Measurements from ENCODE around the gene RPS3A.
"Not testable (repeated sequence)": the region's sequence is repeated elsewhere in the genome, so short reads cannot be mapped to it uniquely, and the experiment has no call there.

The RPS3A gene

GRCh38 chr4:151099229-151099975 is at the start of gene RPS3A:
Gene RPS3A, plus strand, starts transcription at chr4:151099628. Its CDS starts 25 bp downstream, at chr4:151099653.
- Mint-ChIP-seq H3K4me3 (peak within 1 kb of the TSS; percentile 85), H3K27ac (peak within 1 kb of the TSS; percentile 95), H3K36me3 (peaks cover 42% of the 10 kb centered on the region), H3K9me3 (no peaks in the 10 kb centered on the region), H3K27me3 (no peaks in the 10 kb centered on the region), H3K4me1 (peaks cover 54% of the 10 kb centered on the region)
- DNase-seq, result peak; percentile 96
- CTCF ChIA-PET, result interaction anchor here (0.6 to 2.3 kb wide), 7 partner anchors 10 to 117 kb away, joined by 3 to 9 read pairs (median 3); no protein-coding TSS in a partner anchor

GRCh38 chr4:151052785-151053184 is 46.6 kb upstream of the RPS3A start:
- CTCF ChIA-PET, result no interaction called here
- H3K36me3 Mint-ChIP-seq, result no peaks in the 10 kb centered on the region
- no peaks in the 10 kb centered on the region for H3K27me3 Mint-ChIP-seq

DNA sequence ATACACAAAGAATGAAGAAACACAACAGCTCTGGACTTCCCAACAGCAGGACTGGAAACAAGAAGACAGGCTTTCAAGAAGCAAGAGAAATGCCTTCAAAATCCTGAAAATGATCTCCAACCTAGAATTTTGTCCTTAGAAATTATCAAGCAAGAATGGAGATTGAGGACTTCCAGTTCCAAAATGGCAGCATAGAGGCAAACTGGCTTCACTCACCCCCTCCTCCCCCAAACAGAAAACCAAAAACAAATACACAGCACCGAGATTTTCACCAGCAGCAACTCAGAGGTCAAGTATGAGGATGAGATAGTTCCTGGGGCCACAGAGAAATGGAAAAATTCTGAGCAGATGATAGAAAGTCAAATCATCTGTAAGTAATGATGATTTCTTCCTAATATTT is 43.9 kb upstream of the RPS3A start:
- no peak overlapping the region for H3K27ac Mint-ChIP-seq
- H3K4me3 Mint-ChIP-seq, result no peak overlapping the region
- H3K4me1 Mint-ChIP-seq, result no peaks in the 10 kb centered on the region
- no peaks in the 10 kb centered on the region for H3K9me3 Mint-ChIP-seq
- CTCF ChIA-PET, result no interaction called here
- no peak for DNase-seq
- no peaks in the 10 kb centered on the region for H3K27me3 Mint-ChIP-seq
- H3K36me3 Mint-ChIP-seq, result no peaks in the 10 kb centered on the region

More at GRCh38 chr4:151052785-151053184, 46.6 kb upstream of the RPS3A start:
- H3K4me1 Mint-ChIP-seq, result no peaks in the 10 kb centered on the region
- no peak for DNase-seq
- H3K27ac Mint-ChIP-seq, result no peak overlapping the region
- no peaks in the 10 kb centered on the region for H3K9me3 Mint-ChIP-seq
- no peak overlapping the region for H3K4me3 Mint-ChIP-seq

- H3K36me3 Mint-ChIP-seq, H3K4me1 Mint-ChIP-seq, CTCF ChIA-PET, H3K27me3 Mint-ChIP-seq, H3K27ac Mint-ChIP-seq, DNase-seq, H3K9me3 Mint-ChIP-seq, H3K4me3 Mint-ChIP-seq: not testable (repeated sequence)
Observed at GRCh38 chr4:151063143-151063542, 36.3 kb upstream of the RPS3A start.

DNA sequence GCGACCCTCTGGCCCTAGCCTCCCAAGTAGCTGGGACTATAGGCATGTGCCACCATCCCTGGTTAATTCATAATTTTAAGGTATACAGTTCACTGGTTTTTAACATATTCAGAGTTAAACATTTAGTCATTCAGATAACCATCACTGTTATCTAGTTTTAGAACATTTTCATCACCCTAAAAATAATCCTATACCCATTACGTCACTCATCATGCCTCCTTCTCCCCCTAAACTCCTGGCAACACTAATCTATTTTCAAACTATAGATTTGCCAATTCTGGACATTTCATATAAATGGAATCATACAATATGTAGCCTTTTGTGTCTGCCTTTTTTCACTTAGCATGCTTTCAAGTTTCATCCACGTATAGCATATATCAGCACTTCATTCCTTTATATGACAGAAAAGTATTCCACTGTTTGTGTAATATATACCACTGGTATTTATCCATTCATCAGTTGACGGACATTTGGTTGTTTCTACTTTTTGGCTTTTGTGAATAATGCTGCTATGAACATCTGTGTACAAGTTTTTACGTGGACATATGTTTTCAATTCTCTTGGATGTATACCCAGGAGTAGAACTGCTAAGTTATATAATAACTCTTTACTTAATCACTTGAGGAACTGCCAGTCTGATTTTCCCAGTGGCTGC is 32.0 kb upstream of the RPS3A start:
- H3K36me3 Mint-ChIP-seq, result no peaks in the 10 kb centered on the region
- H3K27ac Mint-ChIP-seq, result no peak overlapping the region
- no peaks in the 10 kb centered on the region for H3K4me1 Mint-ChIP-seq
- H3K27me3 Mint-ChIP-seq, result no peaks in the 10 kb centered on the region
- CTCF ChIA-PET, result no interaction called here
- no peaks in the 10 kb centered on the region for H3K9me3 Mint-ChIP-seq
- DNase-seq, result no peak
- no peak overlapping the region for H3K4me3 Mint-ChIP-seq

GRCh38 chr4:151074416-151074916 is 25.0 kb upstream of the RPS3A start:
- Mint-ChIP-seq H3K4me1 (no peaks in the 10 kb centered on the region), H3K27ac (no peak overlapping the region), H3K36me3 (no peaks in the 10 kb centered on the region), H3K27me3 (no peaks in the 10 kb centered on the region), H3K9me3 (no peaks in the 10 kb centered on the region), H3K4me3 (no peak overlapping the region)
- no peak for DNase-seq
- CTCF ChIA-PET, result interaction anchor here (0.5 kb wide), 1 partner anchor 64 kb away, joined by 3 read pairs; no protein-coding TSS in a partner anchor

GRCh38 chr4:151077978-151078377 is 21.4 kb upstream of the RPS3A start:
- H3K27ac Mint-ChIP-seq, result not testable (repeated sequence)

DNA sequence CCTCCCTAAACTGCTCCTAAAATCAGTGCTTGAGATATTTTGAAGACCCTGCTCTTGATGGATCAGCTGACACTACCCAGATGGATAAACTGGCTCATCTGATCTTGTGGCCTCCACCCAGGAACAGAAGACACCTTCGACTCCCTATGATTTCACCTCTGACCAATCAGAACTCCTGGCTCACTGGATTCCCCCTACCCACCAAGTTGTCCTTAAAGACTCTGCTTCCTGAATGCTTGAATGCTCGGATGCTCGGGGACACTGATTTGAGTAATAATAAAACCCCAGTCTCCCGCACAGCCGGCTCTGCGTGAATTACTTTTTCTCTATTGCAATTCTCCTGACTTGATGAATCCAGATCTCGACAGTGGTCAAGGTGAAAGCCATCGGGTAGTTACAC is 12.0 kb upstream of the RPS3A start:
- CTCF ChIA-PET, result no interaction called here
- Mint-ChIP-seq H3K27ac (no peak overlapping the region), H3K36me3 (no peaks in the 10 kb centered on the region), H3K9me3 (no peaks in the 10 kb centered on the region), H3K4me1 (no peaks in the 10 kb centered on the region), H3K27me3 (no peaks in the 10 kb centered on the region), H3K4me3 (no peak overlapping the region)
- DNase-seq, result no peak

More at GRCh38 chr4:151077978-151078377, 21.4 kb upstream of the RPS3A start:
- CTCF ChIA-PET, DNase-seq, H3K4me1 Mint-ChIP-seq, H3K4me3 Mint-ChIP-seq, H3K27me3 Mint-ChIP-seq, H3K9me3 Mint-ChIP-seq, H3K36me3 Mint-ChIP-seq: not testable (repeated sequence)

DNA sequence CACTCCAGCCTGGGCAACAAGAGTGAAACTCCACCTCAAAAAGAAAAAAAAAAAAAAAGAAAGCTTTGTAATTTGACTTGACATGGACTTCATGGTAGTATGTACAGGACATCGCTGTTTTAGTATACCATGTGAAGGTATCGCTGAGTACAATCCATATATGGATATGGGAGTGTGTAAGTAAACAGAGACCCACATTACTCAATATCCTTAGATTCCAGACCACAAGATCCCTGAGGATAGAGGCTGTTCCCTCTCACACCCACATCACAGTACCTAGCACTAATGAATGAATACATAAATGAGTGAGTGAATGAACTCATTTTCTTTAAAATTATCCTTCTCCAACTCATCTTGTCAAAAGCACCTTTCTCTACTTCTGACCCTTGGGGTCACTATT is 8.4 kb upstream of the RPS3A start:
- peaks cover 7% of the 10 kb centered on the region for H3K4me1 Mint-ChIP-seq
- H3K36me3 Mint-ChIP-seq, result no peaks in the 10 kb centered on the region
- no peak for DNase-seq
- H3K27me3 Mint-ChIP-seq, result peaks cover 6% of the 10 kb centered on the region
- CTCF ChIA-PET, result no interaction called here
- no peak overlapping the region for H3K4me3 Mint-ChIP-seq
- no peak overlapping the region for H3K27ac Mint-ChIP-seq
- H3K9me3 Mint-ChIP-seq, result no peaks in the 10 kb centered on the region

GRCh38 chr4:151092488-151092887 is 6.9 kb upstream of the RPS3A start:
- no peak for DNase-seq
- CTCF ChIA-PET, result no interaction called here
- Mint-ChIP-seq H3K27me3 (peaks cover 6% of the 10 kb centered on the region), H3K4me3 (no peak overlapping the region), H3K36me3 (no peaks in the 10 kb centered on the region), H3K4me1 (peaks cover 7% of the 10 kb centered on the region), H3K9me3 (no peaks in the 10 kb centered on the region), H3K27ac (no peak overlapping the region)

GRCh38 chr4:151093203-151093602 is 6.2 kb upstream of the RPS3A start:
- H3K27me3 Mint-ChIP-seq, result peaks cover 6% of the 10 kb centered on the region

DNA sequence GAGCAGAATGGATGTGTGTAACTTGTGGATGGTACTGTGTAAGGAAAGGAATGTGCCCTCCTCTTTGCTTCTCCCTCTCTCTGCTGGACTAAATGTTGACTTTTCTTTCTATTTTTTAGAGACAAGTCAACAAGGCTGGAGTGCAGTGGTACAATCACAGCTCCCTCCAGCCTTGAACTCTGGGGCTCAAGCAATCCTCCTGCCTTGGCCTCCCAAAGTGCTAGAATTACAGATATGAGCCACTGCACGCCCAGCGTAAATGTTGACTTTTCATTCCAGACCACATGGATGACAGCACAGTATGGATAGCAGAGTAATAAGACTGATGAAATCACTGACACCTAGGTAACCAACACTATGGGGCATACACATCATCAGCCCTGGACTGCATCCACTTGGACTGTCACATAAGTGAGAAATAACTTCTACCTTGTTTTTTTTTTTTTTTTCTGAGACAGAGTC is 5.1 kb upstream of the RPS3A start:
- no peak overlapping the region for H3K4me3 Mint-ChIP-seq
- CTCF ChIA-PET, result no interaction called here

More at GRCh38 chr4:151093203-151093602, 6.2 kb upstream of the RPS3A start:
- H3K9me3 Mint-ChIP-seq, result no peaks in the 10 kb centered on the region
- H3K36me3 Mint-ChIP-seq, result no peaks in the 10 kb centered on the region
- CTCF ChIA-PET, result no interaction called here
- no peak overlapping the region for H3K4me3 Mint-ChIP-seq
- DNase-seq, result no peak
- peaks cover 10% of the 10 kb centered on the region for H3K4me1 Mint-ChIP-seq
- H3K27ac Mint-ChIP-seq, result no peak overlapping the region

DNA sequence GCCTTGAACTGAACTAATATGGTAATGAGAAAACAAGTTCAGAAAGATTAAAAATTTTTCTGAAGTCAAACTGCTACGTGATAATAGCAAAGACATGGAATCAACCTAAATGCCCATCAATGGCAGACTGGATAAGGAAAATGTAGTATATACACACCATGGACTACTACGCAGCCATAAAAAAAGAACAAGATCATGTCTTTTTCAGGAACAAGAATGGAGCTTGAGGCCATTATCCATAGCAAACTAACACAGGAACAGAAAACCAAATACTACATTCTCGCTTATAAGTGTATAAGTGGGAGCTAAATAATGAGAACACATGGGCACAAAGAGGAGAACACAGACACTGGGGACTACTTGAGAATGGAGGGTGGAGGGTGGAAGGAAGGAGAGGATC is 4.3 kb upstream of the RPS3A start:
- Mint-ChIP-seq H3K4me3 (no peak overlapping the region), H3K4me1 (peaks cover 22% of the 10 kb centered on the region), H3K27me3 (peaks cover 6% of the 10 kb centered on the region), H3K36me3 (peaks cover 7% of the 10 kb centered on the region), H3K9me3 (no peaks in the 10 kb centered on the region), H3K27ac (no peak overlapping the region)
- CTCF ChIA-PET, result no interaction called here
- no peak for DNase-seq

More for the DNA sequence above, 5.1 kb upstream of the RPS3A start:
- Mint-ChIP-seq H3K9me3 (no peaks in the 10 kb centered on the region), H3K4me1 (peaks cover 20% of the 10 kb centered on the region), H3K27ac (no peak overlapping the region), H3K36me3 (no peaks in the 10 kb centered on the region), H3K27me3 (peaks cover 6% of the 10 kb centered on the region)
- no peak for DNase-seq

DNA sequence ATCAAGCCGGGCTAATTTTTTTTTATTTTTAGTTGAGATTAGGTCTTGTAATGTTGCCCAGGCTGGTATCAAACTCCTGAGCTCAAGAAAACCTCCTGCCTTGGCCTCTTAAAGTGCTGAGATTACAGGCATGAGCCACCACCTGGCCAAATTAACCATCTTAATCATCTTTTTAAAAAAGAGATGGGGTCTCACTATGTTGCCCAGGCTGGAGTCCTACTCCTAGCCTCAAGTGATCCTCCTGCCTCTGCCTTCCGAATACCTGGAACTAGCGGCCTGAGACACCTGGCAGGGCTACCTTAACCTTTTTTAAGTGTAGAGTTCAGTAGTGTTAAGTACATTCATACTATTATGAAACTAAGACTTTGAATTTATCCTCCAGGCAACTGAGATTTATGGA is 1.7 kb upstream of the RPS3A start:
- Mint-ChIP-seq H3K4me1 (peaks cover 46% of the 10 kb centered on the region), H3K4me3 (no peak overlapping the region), H3K27me3 (peaks cover 6% of the 10 kb centered on the region), H3K9me3 (no peaks in the 10 kb centered on the region), H3K36me3 (peaks cover 31% of the 10 kb centered on the region), H3K27ac (peak overlapping the region; percentile 95)
- DNase-seq, result no peak
- CTCF ChIA-PET, result no interaction called here

DNA sequence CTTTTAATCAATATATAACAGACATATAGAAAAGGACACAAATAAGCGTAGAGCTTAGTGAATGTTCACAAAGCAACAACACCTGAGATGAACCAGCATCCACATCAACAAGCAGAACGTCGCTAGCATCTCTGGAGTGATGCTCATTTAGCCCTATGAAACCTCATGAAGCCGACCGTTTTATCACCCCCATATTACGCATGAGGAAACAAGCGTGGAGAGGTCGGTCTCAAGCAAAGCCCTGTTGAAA is 524 bp upstream of the RPS3A start:
- CTCF ChIA-PET, result interaction anchor here (0.6 to 2.3 kb wide), 4 partner anchors 10 to 117 kb away, joined by 3 to 9 read pairs (median 3); no protein-coding TSS in a partner anchor
- peak overlapping the region; percentile 95 for H3K27ac Mint-ChIP-seq
- peaks cover 38% of the 10 kb centered on the region for H3K36me3 Mint-ChIP-seq
- H3K27me3 Mint-ChIP-seq, result no peaks in the 10 kb centered on the region
- peaks cover 51% of the 10 kb centered on the region for H3K4me1 Mint-ChIP-seq
- H3K4me3 Mint-ChIP-seq, result peak overlapping the region; percentile 85
- H3K9me3 Mint-ChIP-seq, result no peaks in the 10 kb centered on the region
- no peak for DNase-seq
